AG09309 (cell line): ENCODE measurements around the gene MIEN1.

Source experiments
- DNase-seq: peaks from one replicate; pipeline ENCODE4 v3.0.0-alpha.2; 2010; ENCODE audit warnings: low read depth
- H3K4me3 ChIP-seq: 2 replicates; pipeline ENCODE4 v1.5.1; 2011; ENCODE audit warnings: mild to moderate bottlenecking, low read depth, low read length, moderate library complexity; ENCODE audit not compliant: control insufficient read depth
- TF ChIP-seq, protein P1 (sequence below): IDR thresholded peaks from 2 replicates; pipeline ENCODE4 v1.5.1; 2011; ENCODE audit warnings: mild to moderate bottlenecking, low read depth, low read length, inconsistent platforms; ENCODE audit not compliant: insufficient read depth, control insufficient read depth; ENCODE audit errors: missing control alignments

MIEN1 gene

DNA sequence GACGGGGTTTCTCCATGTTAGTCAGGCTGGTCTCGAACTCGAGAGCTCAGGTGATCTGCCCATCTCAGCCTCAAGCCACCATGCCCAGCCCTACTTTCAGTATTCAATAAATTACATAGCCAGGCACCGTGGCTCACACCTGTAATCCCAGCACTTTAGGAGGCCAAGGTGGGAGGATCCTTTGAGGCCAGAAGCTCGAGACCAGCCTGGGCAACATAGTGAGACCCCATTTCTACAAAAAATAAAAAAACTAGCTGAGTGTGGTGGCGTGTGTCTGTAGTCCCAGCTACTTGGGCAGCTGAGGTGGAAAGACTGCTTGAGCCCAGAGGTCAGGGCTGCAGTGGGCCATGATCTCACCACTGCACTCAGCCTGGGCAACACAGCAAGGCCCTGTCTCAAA lies 8.2 kb downstream of the MIEN1 start:
- TF ChIP-seq, protein P1, sequence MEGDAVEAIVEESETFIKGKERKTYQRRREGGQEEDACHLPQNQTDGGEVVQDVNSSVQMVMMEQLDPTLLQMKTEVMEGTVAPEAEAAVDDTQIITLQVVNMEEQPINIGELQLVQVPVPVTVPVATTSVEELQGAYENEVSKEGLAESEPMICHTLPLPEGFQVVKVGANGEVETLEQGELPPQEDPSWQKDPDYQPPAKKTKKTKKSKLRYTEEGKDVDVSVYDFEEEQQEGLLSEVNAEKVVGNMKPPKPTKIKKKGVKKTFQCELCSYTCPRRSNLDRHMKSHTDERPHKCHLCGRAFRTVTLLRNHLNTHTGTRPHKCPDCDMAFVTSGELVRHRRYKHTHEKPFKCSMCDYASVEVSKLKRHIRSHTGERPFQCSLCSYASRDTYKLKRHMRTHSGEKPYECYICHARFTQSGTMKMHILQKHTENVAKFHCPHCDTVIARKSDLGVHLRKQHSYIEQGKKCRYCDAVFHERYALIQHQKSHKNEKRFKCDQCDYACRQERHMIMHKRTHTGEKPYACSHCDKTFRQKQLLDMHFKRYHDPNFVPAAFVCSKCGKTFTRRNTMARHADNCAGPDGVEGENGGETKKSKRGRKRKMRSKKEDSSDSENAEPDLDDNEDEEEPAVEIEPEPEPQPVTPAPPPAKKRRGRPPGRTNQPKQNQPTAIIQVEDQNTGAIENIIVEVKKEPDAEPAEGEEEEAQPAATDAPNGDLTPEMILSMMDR = no peak
- no peak overlapping the region for H3K4me3 ChIP-seq
- no peak for DNase-seq

DNA sequence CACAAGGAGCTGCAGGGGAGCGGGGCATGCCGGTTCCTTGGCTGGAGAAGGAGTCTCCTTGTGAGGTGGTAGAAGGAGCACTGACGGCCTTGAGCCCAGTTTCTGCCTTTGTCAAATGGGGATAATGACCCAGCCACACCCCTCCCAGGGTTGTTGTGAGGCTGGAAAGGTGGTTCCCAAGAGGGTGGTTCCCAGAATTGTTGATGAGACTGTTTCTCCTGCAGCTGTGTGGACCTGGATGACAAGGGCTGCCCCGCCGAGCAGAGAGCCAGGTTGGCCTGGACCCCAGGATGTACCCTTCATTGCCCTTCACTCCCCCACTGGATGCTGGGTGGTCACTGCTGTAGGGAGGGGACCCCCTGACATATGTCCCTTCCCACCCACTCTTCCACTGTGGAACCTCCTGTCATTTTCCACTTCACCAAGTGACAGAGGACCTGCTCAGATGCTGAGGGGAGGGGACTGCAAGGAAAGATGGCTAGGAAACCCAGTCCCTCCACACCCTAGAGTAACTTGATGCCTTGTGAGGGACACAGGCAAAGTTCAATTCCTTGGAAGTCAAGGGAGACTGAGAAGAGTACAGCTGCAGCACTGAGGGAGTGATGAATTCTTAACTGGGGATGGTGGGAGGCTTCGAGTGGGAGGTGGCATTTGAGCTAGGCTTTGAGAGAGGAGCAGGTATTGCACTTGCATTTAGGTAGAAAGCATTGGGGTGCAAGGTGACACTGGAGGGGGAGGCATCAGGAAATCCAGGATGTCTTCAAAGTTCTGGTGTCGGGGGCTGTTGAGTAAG lies 10.6 kb downstream of the MIEN1 start:
- no peak overlapping the region for H3K4me3 ChIP-seq
- DNase-seq = no peak
- TF ChIP-seq, protein P1 = no peak

DNA sequence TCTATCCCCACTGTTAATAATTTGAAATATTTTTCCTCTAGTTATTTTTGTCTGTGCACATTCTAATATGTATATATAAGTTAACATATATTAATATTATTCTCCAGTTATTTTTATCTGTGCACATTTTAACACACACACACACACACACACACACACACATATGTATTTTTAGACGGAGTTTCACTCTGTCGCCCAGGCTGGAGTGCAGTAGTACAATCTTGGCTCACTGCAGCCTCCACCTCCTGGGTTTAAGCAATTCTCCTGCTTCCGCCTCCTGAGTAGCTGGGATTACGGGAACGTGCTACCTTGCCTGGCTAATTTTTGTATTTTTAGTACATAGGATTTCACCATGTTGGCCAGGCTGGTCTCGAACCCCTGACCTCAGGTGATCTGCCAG lies 12.7 kb downstream of the MIEN1 start:
- TF ChIP-seq, protein P1 = no peak
- no peak for DNase-seq
- no peak overlapping the region for H3K4me3 ChIP-seq

DNA sequence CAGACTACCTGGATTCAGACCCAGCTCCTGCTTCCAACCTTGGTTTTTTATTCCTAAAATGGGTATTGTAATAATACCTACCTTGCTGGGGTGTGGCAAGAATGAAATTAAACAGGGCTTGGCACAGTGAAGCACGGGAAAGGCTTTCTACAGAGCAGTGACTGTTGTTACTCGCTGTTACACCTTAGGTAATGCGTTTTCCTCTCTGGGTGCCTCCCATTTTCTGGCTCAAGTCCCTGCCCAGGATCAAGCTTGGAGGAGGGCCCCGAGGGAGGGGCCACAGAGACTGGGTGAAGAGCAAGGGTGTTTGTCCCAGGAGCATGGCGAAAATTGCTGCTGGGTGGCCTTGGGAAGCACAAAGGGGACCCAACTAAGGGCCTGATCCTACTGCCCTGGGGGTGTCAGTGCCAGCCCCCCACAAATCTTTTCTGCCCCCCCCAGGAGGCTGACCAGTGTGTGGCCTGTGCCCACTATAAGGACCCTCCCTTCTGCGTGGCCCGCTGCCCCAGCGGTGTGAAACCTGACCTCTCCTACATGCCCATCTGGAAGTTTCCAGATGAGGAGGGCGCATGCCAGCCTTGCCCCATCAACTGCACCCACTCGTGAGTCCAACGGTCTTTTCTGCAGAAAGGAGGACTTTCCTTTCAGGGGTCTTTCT lies 13.3 kb downstream of the MIEN1 start:
- TF ChIP-seq, protein P1 = no peak
- no peak overlapping the region for H3K4me3 ChIP-seq
- DNase-seq = no peak

DNA sequence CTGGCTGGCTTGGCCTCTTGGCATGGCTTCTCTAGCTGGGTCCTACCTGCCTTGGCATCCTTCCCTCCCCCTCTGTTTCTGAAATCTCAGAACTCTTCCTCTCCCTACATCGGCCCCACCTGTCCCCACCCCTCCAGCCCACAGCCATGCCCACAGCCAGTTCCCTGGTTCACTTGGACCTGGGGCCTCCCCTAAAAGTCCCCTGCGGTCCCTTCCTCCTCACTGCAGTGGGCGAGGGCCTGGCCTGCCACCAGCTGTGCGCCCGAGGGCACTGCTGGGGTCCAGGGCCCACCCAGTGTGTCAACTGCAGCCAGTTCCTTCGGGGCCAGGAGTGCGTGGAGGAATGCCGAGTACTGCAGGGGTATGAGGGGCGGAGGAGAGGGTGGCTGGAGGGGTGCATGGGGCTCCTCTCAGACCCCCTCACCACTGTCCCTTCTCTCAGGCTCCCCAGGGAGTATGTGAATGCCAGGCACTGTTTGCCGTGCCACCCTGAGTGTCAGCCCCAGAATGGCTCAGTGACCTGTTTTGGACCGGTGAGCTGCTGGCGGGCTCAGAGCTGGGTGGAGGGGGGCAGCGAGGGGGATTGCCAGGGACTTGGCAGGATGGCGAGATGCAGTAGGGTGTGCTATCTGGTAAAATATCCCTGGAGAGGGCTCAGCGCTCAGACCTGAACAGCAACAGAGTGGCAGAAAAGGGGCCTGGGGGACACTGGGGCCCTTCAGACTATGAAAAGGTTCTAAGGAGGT lies 14.1 kb downstream of the MIEN1 start:
- no peak overlapping the region for H3K4me3 ChIP-seq
- DNase-seq = no peak

More for the DNA sequence above, 14.1 kb downstream of the MIEN1 start:
- TF ChIP-seq, protein P1 = no peak
